Measurements from ENCODE around the gene KAZN.

Gene KAZN

DNA sequence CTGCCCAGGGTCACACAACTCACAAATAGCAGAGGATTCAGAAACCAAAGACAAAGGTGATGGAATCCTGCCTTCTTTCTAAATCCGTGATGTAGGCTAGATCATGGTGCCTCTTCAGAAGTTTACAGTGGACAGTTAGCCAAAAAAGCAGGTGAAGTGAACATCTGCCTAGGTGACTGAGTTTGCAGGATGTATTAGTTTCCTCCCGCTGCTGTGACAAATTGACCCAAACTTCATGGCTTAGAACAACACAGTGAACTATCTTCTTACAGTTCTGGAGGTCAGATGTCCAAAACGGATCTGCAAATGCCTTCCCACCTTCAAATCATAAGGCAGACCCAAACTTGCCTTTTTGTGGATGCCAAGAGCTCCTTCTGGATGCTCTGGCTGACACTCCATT lies 551.9 kb downstream of the KAZN start:
- TF ChIP-seq SUZ12 (IDR thresholded peaks at IDR 0.05), result no peak
- TF ChIP-seq BHLHE40 (IDR thresholded peaks at IDR 0.05; ENCODE audit: borderline replicate concordance), result no peak
- TF ChIP-seq L3MBTL2 (conservative IDR thresholded peaks at IDR 0.05), result no peak
- TF ChIP-seq TARDBP (IDR thresholded peaks at IDR 0.05), result no peak
- no peak for TF ChIP-seq FOXM1 (IDR thresholded peaks at IDR 0.05; ENCODE audit: borderline replicate concordance)
- no peak for TF ChIP-seq ARNT (IDR thresholded peaks at IDR 0.05)
- TF ChIP-seq, protein P1, sequence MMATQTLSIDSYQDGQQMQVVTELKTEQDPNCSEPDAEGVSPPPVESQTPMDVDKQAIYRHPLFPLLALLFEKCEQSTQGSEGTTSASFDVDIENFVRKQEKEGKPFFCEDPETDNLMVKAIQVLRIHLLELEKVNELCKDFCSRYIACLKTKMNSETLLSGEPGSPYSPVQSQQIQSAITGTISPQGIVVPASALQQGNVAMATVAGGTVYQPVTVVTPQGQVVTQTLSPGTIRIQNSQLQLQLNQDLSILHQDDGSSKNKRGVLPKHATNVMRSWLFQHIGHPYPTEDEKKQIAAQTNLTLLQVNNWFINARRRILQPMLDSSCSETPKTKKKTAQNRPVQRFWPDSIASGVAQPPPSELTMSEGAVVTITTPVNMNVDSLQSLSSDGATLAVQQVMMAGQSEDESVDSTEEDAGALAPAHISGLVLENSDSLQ (IDR thresholded peaks at IDR 0.05), result no peak
- TF ChIP-seq FOXK2 (IDR thresholded peaks at IDR 0.05), result no peak
- TF ChIP-seq LEF1 (IDR thresholded peaks at IDR 0.05; ENCODE audit: borderline replicate concordance), result no peak
- TF ChIP-seq HDGF (IDR thresholded peaks at IDR 0.05; ENCODE audit: borderline replicate concordance), result no peak
- no peak for TF ChIP-seq ZNF384 (IDR thresholded peaks at IDR 0.05)
- no peak for TF ChIP-seq SP1 (IDR thresholded peaks at IDR 0.05)
- TF ChIP-seq NFRKB (IDR thresholded peaks at IDR 0.05), result no peak
- ChIA-PET CTCF (interaction anchor here (0.6 kb wide), 1 partner anchor 349 kb away, joined by 3 read pairs; no protein-coding TSS in a partner anchor), POLR2A (no interaction called here)
- no peak for DNase-seq (ENCODE audit: extremely low spot score)

DNA sequence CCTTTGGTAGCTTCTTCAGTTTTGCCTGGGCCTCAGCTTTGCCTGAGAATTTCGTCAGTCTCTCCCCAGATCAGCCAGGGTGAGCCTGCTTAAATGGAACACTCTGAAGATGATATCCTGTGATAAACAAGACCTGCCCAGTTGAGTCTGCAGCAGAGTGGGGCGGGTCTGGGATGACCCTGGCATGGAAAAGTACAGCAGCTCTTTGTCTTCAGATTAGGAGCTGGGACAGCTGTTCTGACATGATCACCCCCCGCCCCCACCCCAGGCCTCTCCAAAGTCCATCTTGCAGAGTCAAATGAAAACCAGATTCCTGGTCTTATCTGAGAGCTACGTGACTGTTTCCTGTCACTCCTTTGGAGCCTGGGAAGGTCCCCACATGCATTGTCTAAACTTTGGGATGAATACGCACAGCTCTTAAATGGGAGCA lies 552.9 kb downstream of the KAZN start:
- no peak for TF ChIP-seq L3MBTL2 (conservative IDR thresholded peaks at IDR 0.05)
- no peak for TF ChIP-seq HDGF (IDR thresholded peaks at IDR 0.05; ENCODE audit: borderline replicate concordance)
- no peak for TF ChIP-seq SP1 (IDR thresholded peaks at IDR 0.05)
- TF ChIP-seq ZNF384 (IDR thresholded peaks at IDR 0.05), result no peak
- no peak for TF ChIP-seq CTBP1 (IDR thresholded peaks at IDR 0.05; ENCODE audit: borderline replicate concordance)
- no peak for TF ChIP-seq FOXK2 (IDR thresholded peaks at IDR 0.05)
- no peak for TF ChIP-seq TARDBP (IDR thresholded peaks at IDR 0.05)
- no peak for TF ChIP-seq FOXM1 (IDR thresholded peaks at IDR 0.05; ENCODE audit: borderline replicate concordance)
- no peak for TF ChIP-seq NFRKB (IDR thresholded peaks at IDR 0.05)
- TF ChIP-seq ELF4 (IDR thresholded peaks at IDR 0.05), result no peak
- no peak for TF ChIP-seq LEF1 (IDR thresholded peaks at IDR 0.05; ENCODE audit: borderline replicate concordance)
- TF ChIP-seq BHLHE40 (IDR thresholded peaks at IDR 0.05; ENCODE audit: borderline replicate concordance), result no peak
- TF ChIP-seq SUZ12 (IDR thresholded peaks at IDR 0.05), result no peak
- no peak for TF ChIP-seq ARNT (IDR thresholded peaks at IDR 0.05)
- no peak for TF ChIP-seq FOXA1 (IDR thresholded peaks at IDR 0.05)
- TF ChIP-seq, protein P1 (IDR thresholded peaks at IDR 0.05), result no peak
- no peak for DNase-seq (ENCODE audit: extremely low spot score)
- ChIA-PET POLR2A (interaction anchor here (1.1 kb wide), 1 partner anchor 22 kb away, joined by 3 read pairs; no protein-coding TSS in a partner anchor), CTCF (interaction anchor here (0.7 to 1.9 kb wide), 3 partner anchors 121 to 746 kb away, joined by 3 to 4 read pairs (median 4); no protein-coding TSS in a partner anchor)

DNA sequence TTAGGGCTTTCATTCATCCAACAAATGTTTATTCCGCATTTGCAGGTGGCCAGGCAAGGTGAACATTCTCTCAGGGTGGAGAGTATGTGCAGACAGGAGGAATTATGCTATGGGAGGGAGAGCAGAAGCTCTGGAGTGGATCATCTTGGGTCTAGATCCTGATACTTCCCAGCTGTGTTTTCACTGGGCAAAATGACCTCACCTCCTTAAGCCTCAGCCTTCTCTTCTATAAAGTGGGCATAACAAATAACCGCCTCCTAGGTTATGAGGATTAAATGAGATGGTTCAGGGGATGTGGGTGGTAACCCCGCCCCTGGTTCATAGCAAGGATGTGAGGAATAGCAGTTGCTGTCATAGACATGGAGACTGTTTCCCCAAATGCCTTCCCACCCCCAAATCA lies 553.4 kb downstream of the KAZN start:
- DNase-seq (ENCODE audit: extremely low spot score), result no peak
- POLR2A ChIA-PET, result interaction anchor here (0.8 to 1.1 kb wide), 2 partner anchors 9 to 22 kb away, joined by 3 to 7 read pairs; no protein-coding TSS in a partner anchor
- no peak for TF ChIP-seq TARDBP (IDR thresholded peaks at IDR 0.05)
- TF ChIP-seq SUZ12 (IDR thresholded peaks at IDR 0.05), result no peak
- no peak for TF ChIP-seq ZNF384 (IDR thresholded peaks at IDR 0.05)
- TF ChIP-seq SP1 (IDR thresholded peaks at IDR 0.05), result no peak
- no peak for TF ChIP-seq FOXK2 (IDR thresholded peaks at IDR 0.05)
- TF ChIP-seq HDGF (IDR thresholded peaks at IDR 0.05; ENCODE audit: borderline replicate concordance), result no peak
- TF ChIP-seq L3MBTL2 (conservative IDR thresholded peaks at IDR 0.05), result no peak
- TF ChIP-seq CTBP1 (IDR thresholded peaks at IDR 0.05; ENCODE audit: borderline replicate concordance), result no peak
- TF ChIP-seq, protein P1 (IDR thresholded peaks at IDR 0.05), result no peak
- TF ChIP-seq FOXA1 (IDR thresholded peaks at IDR 0.05), result no peak
- no peak for TF ChIP-seq ELF4 (IDR thresholded peaks at IDR 0.05)
- no peak for TF ChIP-seq FOXM1 (IDR thresholded peaks at IDR 0.05; ENCODE audit: borderline replicate concordance)
- TF ChIP-seq ARNT (IDR thresholded peaks at IDR 0.05), result no peak
- no peak for TF ChIP-seq LEF1 (IDR thresholded peaks at IDR 0.05; ENCODE audit: borderline replicate concordance)
- CTCF ChIA-PET, result interaction anchor here (0.7 to 1.9 kb wide), 4 partner anchors 23 to 746 kb away, joined by 3 to 7 read pairs (median 4); no protein-coding TSS in a partner anchor

DNA sequence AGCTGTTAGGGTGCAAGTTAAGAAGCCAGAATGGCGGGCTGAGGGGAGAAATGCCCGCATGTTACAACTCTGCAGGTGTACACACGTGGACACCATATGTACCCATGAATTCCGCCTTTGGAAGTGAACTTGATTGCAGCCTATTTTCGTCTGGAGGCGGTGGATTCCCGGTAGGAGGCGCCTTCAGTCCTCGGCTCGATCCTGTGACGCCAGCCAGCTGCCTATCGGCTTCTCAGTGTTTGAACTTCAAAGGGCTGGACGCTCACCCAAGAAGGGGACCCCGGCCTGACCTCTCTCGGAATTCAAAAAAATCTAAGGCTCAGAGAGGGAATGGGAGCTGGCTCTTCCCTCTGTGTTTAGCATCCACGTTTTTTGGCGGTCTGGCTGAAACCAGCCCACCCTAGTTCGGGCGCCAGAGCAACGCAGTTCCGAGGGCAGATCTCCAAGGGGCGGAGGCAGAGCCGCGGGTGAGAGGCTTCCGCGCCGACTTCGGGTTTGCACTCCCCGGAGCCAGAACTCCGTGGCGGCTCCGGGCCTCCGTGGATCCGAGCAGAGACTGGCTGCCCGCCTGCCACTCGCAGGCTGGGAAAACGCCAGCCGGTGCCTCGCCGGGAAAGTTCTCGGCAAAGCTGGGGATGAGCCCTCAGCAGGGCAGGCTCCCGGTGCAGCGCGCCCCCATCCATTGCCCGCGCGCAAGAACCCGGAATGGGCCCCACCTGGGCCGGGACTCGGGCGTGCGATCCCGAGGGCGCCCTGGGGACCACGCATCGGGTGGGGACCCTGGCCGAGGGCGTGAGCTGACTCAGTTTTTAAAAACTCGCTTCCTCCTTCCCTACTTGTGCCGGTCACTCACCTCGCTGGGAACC lies 554.1 kb downstream of the KAZN start:
- CTCF ChIA-PET, result interaction anchor here (0.6 to 1.9 kb wide), 8 partner anchors 10 to 153 kb away, joined by 3 to 7 read pairs (median 4); no protein-coding TSS in a partner anchor
- DNase-seq (ENCODE audit: extremely low spot score), result peak; percentile 80
- TF ChIP-seq CTBP1 (IDR thresholded peaks at IDR 0.05; ENCODE audit: borderline replicate concordance) (no peak), LEF1 (IDR thresholded peaks at IDR 0.05; ENCODE audit: borderline replicate concordance) (0 out of 2 replicates have a peak, but pooled peaks have one; percentile 70), L3MBTL2 (conservative IDR thresholded peaks at IDR 0.05) (0 out of 2 replicates have a peak, but pooled peaks have one; percentile 12)
- POLR2A ChIA-PET, result interaction anchor here (0.8 to 1.5 kb wide), 4 partner anchors 8 to 119 kb away, joined by 3 to 7 read pairs (median 4); no protein-coding TSS in a partner anchor

DNA sequence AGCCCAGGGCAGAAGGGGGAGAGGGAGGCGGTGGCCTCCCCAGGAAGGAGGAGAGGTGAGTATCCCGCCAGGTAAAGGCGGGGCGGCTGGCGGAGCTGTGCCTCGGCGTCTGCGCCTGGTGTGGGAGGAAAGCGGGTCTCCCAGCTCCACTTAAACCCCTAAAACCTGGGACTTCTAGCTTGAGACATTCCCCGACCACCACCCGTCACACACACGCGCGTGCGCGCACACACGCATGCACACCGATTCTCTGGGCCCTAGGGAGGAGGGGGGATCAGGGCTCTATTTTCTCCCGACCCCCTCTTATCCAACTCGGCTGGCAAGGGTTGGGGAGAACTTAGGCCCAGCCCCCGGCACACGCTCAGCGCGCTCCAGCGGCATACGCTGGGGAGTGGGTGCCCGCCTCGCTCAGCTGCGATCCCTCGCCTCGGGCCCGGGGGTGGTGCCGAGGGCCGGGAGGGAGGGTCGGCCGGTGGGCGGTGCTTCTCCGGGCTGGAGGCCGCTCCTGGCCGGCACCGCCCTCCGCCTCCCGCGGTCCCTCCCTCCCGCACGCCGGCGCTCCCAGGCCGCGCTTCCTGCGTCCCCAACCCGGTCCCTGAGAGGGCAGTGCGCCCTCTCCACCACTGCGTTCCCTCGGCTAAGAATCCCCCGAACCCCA lies 554.8 kb downstream of the KAZN start, which contains the start of gene TMEM51:
TSS of gene TMEM51 (plus strand) at position 564 of the 658 bp plus-strand sequence. CDS start 61,341 bp downstream, outside the sequence.
- DNase-seq (ENCODE audit: extremely low spot score), result peak; percentile 86
- ChIA-PET CTCF (interaction anchor here (0.6 to 1.9 kb wide), 7 partner anchors 11 to 152 kb away, joined by 3 to 7 read pairs (median 4); no protein-coding TSS in a partner anchor), POLR2A (interaction anchor here (1.0 to 1.5 kb wide), 2 partner anchors 24 to 119 kb away, joined by 4 to 5 read pairs; no protein-coding TSS in a partner anchor)
- peak; percentile 34; the same call in 1 of the 2 replicates for TF ChIP-seq L3MBTL2 (conservative IDR thresholded peaks at IDR 0.05)
- no peak for TF ChIP-seq CTBP1 (IDR thresholded peaks at IDR 0.05; ENCODE audit: borderline replicate concordance)

All from HEK293T (cell line).